GM21737 (cell line): Measurements from ENCODE around the gene CLEC17A.
"Not testable (repeated sequence)": the region's sequence is repeated elsewhere in the genome, so short reads cannot be mapped to it uniquely, and the experiment has no call there.

Experiments
- ATAC-seq: cut with Tn5 transposase; IDR thresholded peaks from one replicate; pipeline ENCODE4 v1.9.1; 2021; ENCODE audit warnings: mild to moderate bottlenecking, moderate library complexity; ENCODE audit not compliant: unreplicated experiment

The CLEC17A gene, protein sequence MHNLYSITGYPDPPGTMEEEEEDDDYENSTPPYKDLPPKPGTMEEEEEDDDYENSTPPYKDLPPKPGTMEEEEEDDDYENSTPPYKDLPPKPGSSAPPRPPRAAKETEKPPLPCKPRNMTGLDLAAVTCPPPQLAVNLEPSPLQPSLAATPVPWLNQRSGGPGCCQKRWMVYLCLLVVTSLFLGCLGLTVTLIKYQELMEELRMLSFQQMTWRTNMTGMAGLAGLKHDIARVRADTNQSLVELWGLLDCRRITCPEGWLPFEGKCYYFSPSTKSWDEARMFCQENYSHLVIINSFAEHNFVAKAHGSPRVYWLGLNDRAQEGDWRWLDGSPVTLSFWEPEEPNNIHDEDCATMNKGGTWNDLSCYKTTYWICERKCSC

DNA sequence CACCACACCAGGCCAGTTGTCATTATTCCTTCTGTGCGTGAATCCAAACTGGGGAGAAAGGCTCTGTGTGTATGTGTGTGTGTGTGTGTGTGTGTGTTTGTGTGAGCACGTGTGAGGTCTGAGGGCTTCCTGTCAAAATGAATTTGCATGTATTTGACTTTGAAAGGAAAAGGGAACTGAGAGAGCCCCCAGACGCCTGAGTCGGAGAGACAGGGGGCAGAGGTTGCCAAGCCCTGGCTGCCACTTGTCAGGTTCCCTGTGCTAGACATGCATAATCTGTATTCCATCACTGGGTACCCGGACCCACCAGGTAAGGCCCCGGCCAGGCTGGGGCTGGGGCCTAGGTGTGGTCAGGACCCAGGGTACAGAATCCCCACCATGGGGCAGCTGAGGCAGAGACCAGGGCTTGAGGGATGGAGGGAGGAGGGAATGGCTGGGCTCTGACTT lies at the start of gene CLEC17A:
Gene CLEC17A (plus strand): TSS at position 191 of the 447 bp plus-strand sequence. CDS start 77 bp downstream, at position 268.
- no peak for ATAC-seq

DNA sequence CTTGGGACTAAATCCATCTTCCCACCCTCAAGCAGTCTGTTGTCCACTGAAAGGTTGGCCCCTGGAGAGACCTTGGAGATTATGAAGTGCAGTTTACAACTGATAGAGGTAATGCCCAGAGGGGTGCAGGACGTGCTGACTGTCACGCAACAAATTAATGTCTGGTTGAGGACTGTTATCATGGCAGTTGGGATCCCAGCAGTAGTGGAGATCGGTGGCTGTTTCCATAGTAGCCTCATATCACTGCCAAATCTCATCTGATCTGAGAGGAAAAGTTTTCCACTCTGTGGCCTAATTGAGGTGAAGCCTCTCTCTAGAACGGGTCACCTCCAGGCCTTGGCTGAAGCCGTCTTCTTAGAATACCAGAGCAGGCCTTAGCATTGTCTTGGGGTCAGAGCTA lies 49.4 kb upstream of the CLEC17A start:
- no peak for ATAC-seq

DNA sequence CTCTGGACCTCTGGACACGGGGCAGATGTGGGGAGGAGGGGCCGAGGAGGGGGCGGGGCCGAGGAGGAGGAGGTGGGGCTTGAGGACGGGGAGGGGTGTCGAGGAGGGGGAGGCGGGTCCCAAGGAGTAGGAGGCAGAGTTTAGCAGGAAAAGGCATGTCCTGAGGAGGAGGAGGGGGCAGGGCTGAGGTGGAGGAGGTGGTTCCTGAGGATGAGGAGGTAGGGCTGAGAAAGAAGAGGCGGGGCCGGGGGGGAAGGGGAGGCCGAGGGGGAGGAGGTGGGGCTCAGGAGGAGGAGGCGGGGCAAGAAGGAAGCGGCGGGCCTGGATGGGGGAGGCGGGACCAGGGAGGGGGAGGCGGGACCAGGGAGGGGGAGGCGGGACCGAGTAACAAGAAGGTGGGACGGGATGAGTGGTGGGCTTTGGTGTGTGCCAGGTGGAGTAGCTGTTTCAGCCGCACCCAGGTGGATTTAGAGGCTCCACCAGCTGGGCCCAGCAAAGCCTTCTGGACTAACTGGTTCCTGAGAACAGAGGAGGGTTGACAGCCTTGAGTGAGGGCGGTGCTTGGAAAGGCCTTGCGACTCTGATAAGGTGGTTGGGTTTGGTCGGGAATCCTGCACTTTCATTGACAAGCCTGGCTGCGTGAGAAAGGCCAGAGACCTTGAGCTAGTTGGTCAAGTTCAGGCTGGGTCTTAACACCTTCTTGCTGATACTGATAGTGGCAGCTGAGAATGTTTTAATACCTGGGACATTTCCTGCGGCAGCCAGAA lies 45.8 kb upstream of the CLEC17A start:
- ATAC-seq, result no peak

DNA sequence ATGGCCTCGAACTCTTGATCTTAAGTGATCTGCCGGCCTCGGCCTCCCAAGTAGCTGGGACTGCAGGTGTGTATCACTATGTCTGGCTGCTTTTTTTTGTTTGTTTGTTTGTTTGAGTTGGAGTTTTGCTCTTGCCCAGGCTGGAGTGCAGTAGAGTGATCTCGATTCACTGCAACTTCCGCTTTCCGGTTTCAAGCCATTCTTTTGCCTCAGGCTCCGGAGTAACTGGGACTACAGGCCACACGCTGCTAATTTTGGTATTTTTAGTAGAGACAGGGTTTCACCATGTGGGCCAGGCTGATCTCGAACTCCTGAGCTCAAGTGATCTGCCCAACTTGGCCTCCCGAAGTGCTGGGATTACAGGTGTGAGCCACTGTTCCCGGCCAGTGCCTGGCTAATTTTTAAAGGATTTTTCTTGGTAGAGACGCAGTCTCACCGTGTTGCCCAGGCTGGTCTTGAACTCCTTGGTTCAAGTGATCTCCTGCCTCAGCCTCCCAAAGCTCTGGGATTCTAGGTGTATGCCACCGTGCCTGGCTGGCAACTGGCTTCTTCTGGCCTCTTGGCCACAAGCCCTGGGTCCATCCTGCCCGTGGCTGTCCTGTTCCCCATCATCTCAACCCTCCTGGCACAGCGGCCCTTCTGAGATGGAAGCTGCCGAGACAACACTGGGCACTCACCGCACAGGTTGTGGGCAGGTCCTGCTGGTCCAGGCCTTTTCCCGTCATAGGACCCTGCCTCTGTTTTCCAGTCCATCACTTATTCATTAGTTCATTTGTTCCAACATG lies 42.0 kb upstream of the CLEC17A start:
- no peak for ATAC-seq

DNA sequence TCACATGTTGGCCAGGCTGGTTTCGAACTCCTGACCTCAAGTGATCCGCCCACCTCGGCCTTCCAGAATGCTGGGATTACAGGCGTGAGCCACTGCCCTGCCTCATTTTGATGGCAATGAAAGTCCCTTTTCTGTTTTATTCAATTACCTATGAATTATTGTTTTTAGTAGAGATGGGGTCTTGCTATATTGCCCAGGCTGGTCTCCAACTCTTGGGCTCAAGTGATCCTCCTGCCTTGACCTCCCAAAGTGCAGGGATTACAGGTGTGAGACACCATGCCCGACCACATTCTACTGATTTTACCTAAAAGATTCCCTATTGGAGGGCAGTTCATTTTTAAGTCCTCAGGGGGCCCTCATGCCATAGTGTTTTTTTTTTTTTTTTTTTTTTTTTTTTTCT lies 40.9 kb upstream of the CLEC17A start:
- ATAC-seq, result not testable (repeated sequence)

DNA sequence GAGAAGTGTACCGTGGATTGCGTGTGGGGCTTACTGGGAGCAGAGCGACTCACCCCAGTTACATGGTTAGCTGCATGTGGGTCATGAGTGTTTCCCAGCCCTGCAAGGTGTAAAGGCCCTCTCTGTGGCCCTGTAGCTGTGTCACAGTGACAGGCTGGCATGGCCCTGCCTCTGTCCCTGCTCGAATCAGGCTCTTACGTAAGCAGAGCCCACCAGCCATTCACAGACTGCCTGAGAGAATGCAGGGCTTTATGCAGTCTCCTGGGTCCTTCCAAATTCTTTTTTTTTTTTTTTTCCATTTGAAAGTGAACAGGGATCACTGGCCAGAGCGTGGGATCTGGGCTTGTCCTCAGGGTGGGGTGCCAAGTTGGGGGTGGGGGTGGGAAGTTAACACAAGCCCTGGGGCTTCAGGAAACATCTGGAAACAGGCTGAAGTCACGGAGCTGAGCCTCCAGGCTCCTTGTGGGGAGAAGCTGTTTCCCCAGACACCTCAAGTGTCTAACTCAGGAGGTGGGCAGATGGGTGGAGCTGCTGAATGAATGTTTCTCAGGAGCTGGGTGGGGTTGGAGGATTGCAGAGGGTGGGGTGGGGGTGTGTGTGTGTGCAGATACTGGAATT lies 40.1 kb upstream of the CLEC17A start:
- ATAC-seq, result no peak

DNA sequence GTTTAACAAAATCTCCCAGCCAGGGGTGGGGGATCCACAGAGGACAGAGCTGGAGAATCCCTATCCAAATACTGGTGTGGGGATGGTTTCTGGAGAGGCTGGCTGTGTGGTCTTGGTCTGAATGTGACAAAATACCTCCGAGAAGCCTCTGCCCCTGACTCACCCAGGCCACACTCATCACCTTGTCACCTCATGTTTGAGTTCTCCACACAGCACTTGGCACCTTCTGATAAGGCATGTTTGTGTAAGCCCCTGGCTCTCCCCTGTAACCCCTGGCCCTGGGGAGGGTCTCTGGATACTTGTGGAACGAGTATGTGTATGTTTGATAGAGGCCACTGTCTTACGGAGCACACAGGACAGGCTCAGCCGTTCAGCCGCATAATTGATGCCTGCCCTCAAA lies 38.8 kb upstream of the CLEC17A start:
- no peak for ATAC-seq

DNA sequence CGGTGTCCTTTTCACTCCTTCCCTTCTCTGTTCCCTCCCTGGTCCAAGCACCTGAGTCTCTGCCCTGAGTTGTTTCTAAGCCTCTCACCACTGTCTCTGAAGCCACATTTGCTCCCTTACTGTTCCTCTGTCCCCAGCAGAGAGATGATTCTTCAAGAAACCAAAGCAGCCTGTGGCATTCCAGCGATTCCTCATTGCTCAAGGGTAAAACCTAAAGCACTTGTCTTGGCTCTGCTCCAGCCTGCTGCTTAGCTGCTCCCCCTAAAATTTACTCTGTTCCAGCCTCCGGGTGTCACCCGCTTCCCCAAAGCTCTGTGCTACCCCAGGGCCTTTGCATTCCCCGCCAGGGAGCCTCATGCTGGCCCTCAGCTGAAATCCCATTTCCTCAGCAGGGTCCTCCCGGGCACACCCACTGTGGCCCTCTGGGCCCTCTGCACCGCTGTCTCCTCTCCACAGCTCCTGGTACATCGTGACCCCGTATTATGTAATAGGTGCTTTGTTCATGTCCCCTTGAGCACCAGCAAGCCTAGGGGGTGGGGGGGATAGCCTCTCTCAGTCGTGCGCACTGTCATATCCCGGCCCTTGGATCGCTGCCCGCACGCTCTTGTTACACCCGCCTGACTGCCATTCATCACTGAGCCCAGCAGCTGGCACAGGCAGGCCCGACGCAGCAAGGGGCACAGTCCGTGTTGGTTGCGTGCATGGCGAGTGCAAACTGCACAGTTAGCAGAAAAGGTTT lies 37.7 kb upstream of the CLEC17A start:
- no peak for ATAC-seq

DNA sequence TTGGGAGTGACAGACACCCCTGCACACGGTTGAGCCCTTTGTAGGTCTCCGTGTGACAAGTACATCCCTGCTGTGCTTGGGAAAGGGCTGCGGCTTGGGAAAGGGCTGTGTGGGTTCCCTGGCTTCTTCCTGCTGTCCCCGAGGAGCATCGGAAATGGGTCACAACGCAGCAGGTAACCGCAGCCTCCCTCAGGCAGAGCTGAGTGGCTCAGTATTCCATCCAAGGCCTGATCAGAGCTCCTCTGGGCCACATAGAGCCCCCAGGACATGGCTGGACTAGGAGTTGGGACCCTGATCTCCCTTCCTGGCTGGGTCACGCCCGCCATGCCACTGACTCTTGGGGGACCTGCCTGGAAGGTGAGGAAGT lies 37.2 kb upstream of the CLEC17A start:
- ATAC-seq, result no peak

DNA sequence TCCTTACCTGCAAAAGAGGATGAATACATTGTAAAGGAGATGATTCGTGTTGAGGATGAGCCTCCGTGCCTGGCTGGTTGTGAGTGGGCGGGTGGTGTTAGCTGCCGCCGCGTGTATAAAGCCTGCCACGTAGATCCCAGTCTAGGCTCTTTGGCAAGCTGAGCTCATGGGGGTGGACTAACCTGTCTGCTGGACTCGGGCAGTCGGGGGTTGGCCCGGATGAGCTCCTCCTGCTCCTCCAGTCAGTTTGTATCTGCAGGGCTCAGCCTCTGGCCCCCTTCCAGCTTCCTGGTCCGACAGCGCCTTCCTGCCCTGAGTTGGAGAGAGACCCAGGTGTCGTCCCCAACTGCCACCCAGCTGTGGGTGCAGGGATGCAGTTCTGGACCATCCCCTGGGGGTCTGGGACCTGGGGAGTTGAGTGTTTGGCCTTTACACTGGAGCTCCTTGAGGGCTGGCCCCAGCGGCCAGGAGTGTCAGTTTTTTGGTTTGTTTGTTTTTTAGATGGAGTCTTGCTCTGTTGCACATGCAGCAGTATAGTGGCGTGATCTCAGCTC lies 32.6 kb upstream of the CLEC17A start:
- no peak for ATAC-seq

DNA sequence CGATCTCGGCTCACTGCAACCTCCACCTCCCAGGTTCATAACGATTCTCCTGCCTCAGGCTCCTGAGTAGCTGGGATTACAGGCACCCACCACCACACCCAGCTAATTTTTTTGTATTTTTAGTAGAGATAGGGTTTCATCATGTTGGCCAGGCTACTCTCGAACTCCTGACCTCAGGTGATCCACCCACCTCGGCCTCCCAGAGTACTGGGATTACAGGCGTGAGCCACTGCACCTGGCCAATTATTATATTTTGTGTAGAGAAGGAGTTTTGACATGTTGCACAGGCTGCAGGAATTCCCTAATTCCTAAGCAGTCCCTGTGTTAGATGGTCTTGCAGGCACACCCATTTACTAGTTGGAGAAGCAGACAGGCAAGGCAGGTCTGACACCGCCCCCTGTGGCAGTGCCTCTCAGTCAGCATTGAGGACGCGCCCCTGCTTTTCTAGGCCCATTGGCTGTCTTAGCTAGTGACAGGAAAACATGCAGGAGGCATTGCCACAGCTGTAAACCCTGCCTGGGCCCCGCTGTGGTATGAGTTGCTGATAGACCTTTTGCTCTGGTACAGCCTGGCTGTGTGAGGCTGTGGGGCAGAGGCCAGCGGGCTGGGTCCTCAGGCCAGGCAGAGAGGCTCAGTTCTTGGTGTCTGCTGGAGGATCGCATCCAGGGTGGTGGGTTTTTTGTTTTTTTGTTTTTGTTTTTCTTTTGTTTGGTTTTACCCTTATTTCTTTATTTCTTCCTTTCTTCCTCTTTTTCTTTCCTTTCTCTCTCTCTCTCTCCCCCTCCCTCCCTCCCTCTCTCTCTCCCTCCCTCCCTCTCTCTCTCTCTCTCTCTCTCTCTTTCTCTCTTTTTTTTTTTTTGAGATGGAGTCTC lies 31.5 kb upstream of the CLEC17A start:
- ATAC-seq, result not testable (repeated sequence)

DNA sequence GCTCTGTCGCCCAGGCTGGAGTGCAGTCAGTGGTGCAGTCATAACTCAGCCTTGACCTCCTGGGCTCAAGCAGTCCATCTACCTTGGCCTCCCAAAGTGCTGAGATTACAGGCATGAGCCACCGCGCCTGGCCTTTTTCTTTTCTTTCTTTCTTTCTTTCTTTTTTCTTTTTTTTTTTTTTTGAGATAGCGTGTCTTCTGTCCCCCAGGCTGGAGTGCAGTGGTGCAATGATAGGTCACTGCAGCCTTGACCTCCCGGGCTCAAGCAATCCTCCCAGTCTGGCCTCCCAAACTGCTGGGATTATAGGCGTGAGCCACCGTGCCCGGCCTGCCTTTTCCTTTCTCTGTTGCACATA lies 30.9 kb upstream of the CLEC17A start:
- ATAC-seq, result not testable (repeated sequence)

DNA sequence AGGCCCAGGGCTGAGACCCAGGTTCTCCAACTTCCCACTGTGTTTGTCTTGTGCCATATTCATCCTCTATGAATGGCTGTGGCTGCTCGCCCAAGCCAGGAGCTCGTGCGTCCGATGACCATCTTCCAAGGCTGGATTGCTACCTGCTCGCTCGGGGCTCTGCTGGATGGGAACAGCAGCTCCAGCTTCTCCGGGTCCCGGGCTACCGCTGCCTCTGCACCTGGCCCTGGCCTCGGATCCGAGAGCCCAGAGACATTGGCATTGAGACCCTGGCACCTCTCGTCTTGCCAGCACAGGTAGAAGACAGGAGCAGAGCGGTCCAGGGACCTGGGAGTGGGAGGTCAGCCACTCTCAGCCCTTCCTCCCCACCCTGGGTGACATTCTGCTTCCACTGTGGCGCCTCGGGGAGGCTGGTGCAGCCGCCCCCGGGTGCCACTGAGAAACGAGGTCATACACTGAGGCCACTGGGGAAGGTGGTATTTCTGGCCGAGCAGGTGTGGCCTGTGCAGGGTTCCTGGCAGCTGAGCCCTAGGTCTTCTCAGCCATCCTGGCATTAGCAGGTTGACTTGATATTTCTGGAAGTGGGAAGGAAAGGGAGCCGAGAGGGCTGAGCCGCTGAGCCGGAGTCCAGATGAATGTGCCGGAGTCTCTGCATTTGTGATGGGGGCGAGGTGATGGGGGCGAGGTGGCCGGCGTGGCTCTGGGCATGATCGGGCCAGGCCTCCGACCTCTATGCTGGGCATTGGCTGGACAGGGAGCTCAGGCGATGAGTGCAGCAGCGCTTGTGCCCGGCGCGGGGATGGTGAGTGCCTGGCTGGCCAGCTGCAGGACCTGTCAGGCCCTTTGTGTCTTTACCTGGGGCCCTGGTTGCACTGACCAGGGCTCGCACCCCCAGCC lies 29.6 kb upstream of the CLEC17A start:
- ATAC-seq, result no peak

DNA sequence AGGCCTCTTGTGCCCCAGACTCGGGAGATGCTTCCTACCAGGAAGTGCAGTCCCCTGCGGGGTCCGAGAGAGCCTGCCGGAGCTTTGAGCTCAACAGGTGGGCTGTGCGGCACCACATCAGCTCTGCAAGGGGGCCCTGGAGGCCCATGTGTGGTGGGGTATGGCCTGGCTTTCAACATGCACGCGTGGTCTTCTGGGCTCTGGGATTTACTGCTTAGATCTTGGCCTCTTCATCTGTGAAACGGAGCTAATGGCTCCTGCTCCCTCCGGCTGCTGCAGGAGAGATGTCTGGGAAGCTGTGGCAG lies 29.0 kb upstream of the CLEC17A start:
- ATAC-seq, result no peak

DNA sequence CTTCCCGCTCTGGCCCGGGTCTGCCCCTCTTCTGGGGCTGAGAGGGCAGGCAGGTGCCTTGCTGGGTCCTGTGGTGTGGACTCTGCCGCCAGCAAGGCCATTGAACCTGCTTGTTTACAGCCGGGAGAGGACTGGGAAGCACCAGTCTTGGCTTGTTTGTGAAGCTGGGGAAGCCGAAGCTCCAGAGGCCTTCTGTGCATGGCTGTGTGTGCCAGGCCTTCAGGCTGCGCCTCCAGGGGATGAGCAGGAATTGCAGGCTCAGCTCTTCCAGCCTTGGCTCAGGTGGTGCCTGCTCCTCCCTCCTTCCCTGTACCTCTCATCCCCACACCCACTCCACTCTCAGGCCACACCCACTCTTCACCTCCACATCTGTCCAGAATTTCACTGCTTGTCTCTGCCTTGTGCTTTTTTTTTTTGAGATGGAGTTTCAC lies 28.5 kb upstream of the CLEC17A start:
- ATAC-seq, result no peak

DNA sequence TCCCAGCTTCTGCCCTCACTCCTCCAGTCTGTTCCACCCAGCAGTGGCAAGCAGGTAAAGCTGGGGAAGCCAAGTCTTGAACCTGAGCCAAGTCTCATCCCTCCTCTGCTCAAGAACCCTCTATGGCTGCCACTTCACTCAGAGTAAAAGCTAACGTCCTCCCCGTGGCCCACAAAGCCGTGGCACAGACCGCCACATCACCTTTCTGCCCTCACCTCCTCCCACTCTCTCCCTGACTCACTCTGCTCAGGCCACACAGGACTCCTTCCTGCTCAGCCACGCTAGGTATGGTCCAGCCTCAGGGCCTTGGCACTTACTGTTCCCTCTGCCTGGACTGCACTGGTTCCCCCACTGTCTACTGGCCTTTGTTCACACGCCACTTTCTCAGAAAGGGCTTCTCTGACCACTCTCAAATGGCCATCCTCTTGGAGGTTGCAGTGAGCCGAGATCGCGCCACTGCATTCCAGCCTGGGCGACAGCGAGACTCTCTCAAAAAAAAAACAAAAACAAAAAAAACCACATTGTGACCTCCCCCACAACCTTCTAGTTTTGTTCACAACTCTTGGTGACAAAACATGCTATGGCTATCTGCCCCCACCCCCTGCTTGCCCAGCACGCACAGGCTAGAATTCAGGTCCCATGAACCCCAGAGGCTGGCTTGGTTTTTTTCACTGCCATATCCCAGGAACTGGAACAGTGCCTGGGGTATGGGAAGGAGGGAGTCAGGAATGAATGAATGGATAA lies 26.8 kb upstream of the CLEC17A start:
- ATAC-seq, result no peak

DNA sequence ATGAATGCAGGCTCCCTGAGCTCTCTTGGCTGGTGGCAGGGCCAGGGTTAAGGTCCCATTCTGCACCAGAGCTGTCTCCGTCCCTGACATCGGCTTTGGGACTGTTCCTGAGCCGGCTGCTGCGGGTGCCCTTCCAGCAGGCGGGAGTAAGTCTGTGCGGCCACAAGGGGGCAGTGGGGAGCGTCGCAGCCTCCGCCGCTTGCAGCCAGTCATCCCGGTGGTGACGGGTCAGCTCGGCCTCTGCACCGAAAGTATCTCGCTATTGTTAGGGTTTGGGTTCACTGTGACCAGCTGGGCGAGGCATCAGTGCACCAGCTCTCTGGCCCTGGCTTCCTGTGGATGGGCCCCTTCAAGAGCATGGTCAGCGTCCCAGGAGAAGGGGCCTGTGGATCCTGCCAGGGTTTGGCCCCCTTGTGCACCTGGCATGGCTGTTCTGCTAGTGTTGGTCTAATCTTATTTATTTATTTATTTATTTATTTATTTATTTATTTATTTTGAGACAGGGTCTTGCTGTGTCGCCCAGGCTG lies 26.2 kb upstream of the CLEC17A start:
- no peak for ATAC-seq
